Testis (tissue), 3 donors: Measurements from ENCODE around the gene ME2. TPM values are rescaled to one million over a fixed set of nuclear protein-coding genes. Genes with fewer than 3 reads are reported as not detected.

Experiments used
- DNase-seq: peaks from one replicate; pipeline ENCODE4 v3.0.0-alpha.2; 2019
- H3K27ac ChIP-seq, 2 donors: fragments of 200-600 bp; sonication (generic); one replicate each; pipeline ENCODE4 v1.5.1; 2019
- H3K27me3 ChIP-seq: fragments of 200-600 bp; sonication (generic); one replicate; pipeline ENCODE4 v1.5.1; 2019
- H3K36me3 ChIP-seq: fragments of 200-600 bp; sonication (generic); one replicate; pipeline ENCODE4 v1.5.1; 2017; ENCODE audit warnings: low read depth; ENCODE audit errors: missing control alignments
- H3K4me1 ChIP-seq: fragments of 200-600 bp; sonication (generic); one replicate; pipeline ENCODE4 v1.5.1; 2019
- H3K4me3 ChIP-seq, 2 donors: fragments of 200-600 bp; sonication (generic); one replicate each; pipeline ENCODE4 v1.5.1; 2017 to 2019
- H3K9me3 ChIP-seq: fragments of 200-600 bp; sonication (generic); one replicate; pipeline ENCODE4 v1.5.1; 2017
- POLR2A ChIP-seq: fragments of 450-650 bp; IDR thresholded peaks from one replicate; pipeline ENCODE4 v1.6.1; 2017; ENCODE audit warnings: antibody characterized with exemption, mild to moderate bottlenecking, moderate library complexity
- WGBS, 2 donors: methylation state at CpG; one replicate each; pipeline ENCODE4 v1.1.5; 2018; 5-methylcytosine and 5-hydroxymethylcytosine counted together
- intact Hi-C: fragments of 100-400 bp; cut with DNase I; formaldehyde crosslinking; loops from one replicate; pipeline ENCODE4 v1.15.1; 2023; ENCODE audit warnings: low total_unique reads
- polyA plus RNA-seq: library from polyadenylated mRNA; stranded (reverse); fragments of 350-450 nt; fragmentation: Illumina TruSeq; extraction: RNeasy Lipid Tissue Mini Kit (QIAGEN cat#74804); gene quantifications from one replicate; pipeline ENCODE4 v1.2.3, GENCODE V29; 2014; ENCODE audit warnings: low read depth, low replicate concordance; ENCODE audit not compliant: insufficient read depth
- total RNA-seq, 2 donors: library from RNA; depleted of rRNA; stranded (reverse); fragments of >200 nt; gene quantifications; one replicate each; pipeline ENCODE4 v1.2.3, GENCODE V29; 2016
- TF ChIP-seq, protein P1 (sequence below), 3 experiments: fragments of 450-650 bp in 2 of 3; fragments of 200-600 bp in 1 of 3; sonication (generic) in 1 of 3; IDR thresholded peaks; one replicate each; pipeline ENCODE4 v1.5.1; 2016 to 2019; ENCODE audit warnings: antibody characterized with exemption in 3 of 3, mild to moderate bottlenecking in 2 of 3, moderate library complexity in 1 of 3

Gene ME2
- total and polyA plus RNA-seq, 3 donors from 2014 or later = 49.2 to 101 (median 72.0) TPM

GRCh38 chr18:50895350-50896045, 16.6 kb downstream of the ME2 start:
- no peaks in the 10 kb centered on the region for H3K36me3 ChIP-seq
- H3K4me1 ChIP-seq = no peaks in the 10 kb centered on the region
- H3K27ac ChIP-seq = no peak overlapping the region
- no peak for TF ChIP-seq POLR2A
- TF ChIP-seq, protein P1, sequence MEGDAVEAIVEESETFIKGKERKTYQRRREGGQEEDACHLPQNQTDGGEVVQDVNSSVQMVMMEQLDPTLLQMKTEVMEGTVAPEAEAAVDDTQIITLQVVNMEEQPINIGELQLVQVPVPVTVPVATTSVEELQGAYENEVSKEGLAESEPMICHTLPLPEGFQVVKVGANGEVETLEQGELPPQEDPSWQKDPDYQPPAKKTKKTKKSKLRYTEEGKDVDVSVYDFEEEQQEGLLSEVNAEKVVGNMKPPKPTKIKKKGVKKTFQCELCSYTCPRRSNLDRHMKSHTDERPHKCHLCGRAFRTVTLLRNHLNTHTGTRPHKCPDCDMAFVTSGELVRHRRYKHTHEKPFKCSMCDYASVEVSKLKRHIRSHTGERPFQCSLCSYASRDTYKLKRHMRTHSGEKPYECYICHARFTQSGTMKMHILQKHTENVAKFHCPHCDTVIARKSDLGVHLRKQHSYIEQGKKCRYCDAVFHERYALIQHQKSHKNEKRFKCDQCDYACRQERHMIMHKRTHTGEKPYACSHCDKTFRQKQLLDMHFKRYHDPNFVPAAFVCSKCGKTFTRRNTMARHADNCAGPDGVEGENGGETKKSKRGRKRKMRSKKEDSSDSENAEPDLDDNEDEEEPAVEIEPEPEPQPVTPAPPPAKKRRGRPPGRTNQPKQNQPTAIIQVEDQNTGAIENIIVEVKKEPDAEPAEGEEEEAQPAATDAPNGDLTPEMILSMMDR (IDR thresholded peaks at IDR 0.05) = no peak
- WGBS, 2 donors = 70 to 76% methylated on average over 4 of the region's 4 CpGs
- intact Hi-C loops = no loop called here
- H3K4me3 ChIP-seq = no peak overlapping the region
- no peak for DNase-seq
- H3K9me3 ChIP-seq = no peaks in the 10 kb centered on the region
- H3K27me3 ChIP-seq = no peaks in the 10 kb centered on the region

- H3K9me3 ChIP-seq = no peaks in the 10 kb centered on the region
- H3K4me1 ChIP-seq = no peaks in the 10 kb centered on the region
- intact Hi-C loops = no loop called here
- 92 to 95% methylated on average over 1 of the region's 1 CpG for whole genome bisulfite sequencing, 2 donors
- DNase-seq = no peak
- H3K27ac ChIP-seq = no peak overlapping the region
- no peak overlapping the region for H3K4me3 ChIP-seq
- TF ChIP-seq, protein P1 (IDR thresholded peaks at IDR 0.05) = no peak
- no peak for TF ChIP-seq POLR2A
- no peaks in the 10 kb centered on the region for H3K36me3 ChIP-seq
- H3K27me3 ChIP-seq = no peaks in the 10 kb centered on the region
Observed at GRCh38 chr18:50896093-50896492, 17.2 kb downstream of the ME2 start.

GRCh38 chr18:50898919-50899318, 20.0 kb downstream of the ME2 start:
- DNase-seq = no peak
- H3K4me3 ChIP-seq = no peak overlapping the region
- intact Hi-C loops = no loop called here
- no peaks in the 10 kb centered on the region for H3K4me1 ChIP-seq
- no peak for TF ChIP-seq POLR2A
- TF ChIP-seq, protein P1 (IDR thresholded peaks at IDR 0.05) = no peak
- no peaks in the 10 kb centered on the region for H3K27me3 ChIP-seq
- H3K36me3 ChIP-seq = no peaks in the 10 kb centered on the region
- H3K9me3 ChIP-seq = no peaks in the 10 kb centered on the region
- WGBS, 2 donors = 100% methylated on average over 2 of the region's 2 CpGs
- H3K27ac ChIP-seq = no peak overlapping the region

DNA sequence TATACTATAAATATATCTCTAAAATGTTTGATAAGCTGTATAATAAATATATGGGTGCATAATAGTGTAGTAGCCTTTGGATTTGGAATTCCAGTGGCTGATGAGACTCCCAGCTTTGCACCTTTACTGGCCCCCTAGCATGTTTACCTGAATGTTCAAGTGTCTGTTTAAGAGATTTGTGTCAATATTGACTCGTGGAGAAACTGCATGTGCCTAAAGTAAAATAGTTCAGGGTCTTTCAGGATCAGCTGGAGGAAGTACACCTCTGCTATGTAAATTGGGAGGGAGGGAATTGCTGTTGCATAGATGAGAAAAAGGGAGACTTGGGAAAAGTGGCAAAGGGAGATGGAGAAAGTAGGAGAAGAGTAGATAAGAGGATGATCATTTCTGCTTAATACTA, 23.9 kb downstream of the ME2 start:
- no peaks in the 10 kb centered on the region for H3K4me1 ChIP-seq
- H3K9me3 ChIP-seq = no peaks in the 10 kb centered on the region
- 75 to 92% methylated on average over 1 of the region's 1 CpG for WGBS, 2 donors
- H3K4me3 ChIP-seq = no peak overlapping the region
- intact Hi-C loops = no loop called here
- no peaks in the 10 kb centered on the region for H3K27me3 ChIP-seq
- TF ChIP-seq, protein P1 (IDR thresholded peaks at IDR 0.05) = no peak
- no peak for TF ChIP-seq POLR2A
- H3K36me3 ChIP-seq = no peaks in the 10 kb centered on the region
- no peak overlapping the region for H3K27ac ChIP-seq
- DNase-seq = no peak

DNA sequence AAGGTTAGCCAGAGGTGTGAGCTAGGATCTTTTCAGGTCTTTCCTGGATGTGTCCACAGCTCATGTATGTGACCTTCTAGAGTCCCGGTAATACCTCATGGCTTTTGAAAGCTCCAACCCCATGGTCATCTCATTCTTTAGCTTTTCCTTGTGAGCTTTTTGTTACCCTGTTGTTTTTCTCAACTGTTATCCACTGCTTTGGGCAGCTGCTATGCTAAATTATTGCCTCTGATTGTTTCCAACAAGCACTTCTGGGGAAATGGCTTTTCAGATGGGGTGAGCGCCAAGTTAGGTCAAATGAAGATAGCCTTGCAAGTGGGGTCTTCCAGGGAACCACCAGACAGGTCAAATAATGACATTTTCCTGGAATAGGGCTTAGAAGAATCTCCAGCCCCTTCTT, 27.9 kb downstream of the ME2 start:
- WGBS, 2 donors = 100% methylated on average over 2 of the region's 2 CpGs
- TF ChIP-seq POLR2A = no peak
- TF ChIP-seq, protein P1 (IDR thresholded peaks at IDR 0.05) = no peak

More for the DNA sequence above, 27.9 kb downstream of the ME2 start:
- Histone ChIP-seq H3K27me3 (no peaks in the 10 kb centered on the region), H3K4me1 (no peaks in the 10 kb centered on the region), H3K36me3 (no peaks in the 10 kb centered on the region), H3K9me3 (no peaks in the 10 kb centered on the region), H3K4me3 (no peak overlapping the region), H3K27ac (no peak overlapping the region)
- no peak for DNase-seq
- intact Hi-C loops = no loop called here
